Stimulated activated CD8-positive, alpha-beta memory T cell treated with anti-CD3 and anti-CD28 coated beads, Interleukin-12 subunit alpha, Interleukin-12 subunit beta, amount 100 ng/mL, for 4 hours (primary cell): ENCODE measurements around the gene MPDZ.
"Not testable (repeated sequence)": the region's sequence is repeated elsewhere in the genome, so short reads cannot be mapped to it uniquely, and the experiment has no call there.

Experiments used
- DNase-seq: peaks from one replicate; pipeline ENCODE4 v3.0.0-alpha.2; 2020; ENCODE audit warnings: low read depth

MPDZ gene

DNA sequence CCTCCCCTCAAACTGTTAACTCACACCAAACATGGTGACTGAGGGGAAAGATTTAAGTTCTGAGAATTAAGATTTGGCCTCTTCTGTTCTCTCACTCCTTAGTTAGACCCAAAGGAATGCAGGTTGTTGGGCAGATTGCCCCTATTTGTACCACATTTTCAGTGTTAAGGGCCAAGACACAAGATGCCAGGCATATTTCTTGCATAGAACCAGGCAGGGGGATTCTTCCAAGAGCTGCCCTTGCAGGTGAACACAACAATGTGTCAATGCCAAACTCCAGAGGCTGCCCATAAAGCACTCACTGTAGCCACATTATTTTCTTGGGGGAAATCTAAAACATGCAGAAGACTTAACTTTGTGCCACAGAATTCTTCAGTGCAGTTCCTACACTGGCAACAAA is 14.7 kb downstream of the MPDZ start:
- no peak for DNase-seq

DNA sequence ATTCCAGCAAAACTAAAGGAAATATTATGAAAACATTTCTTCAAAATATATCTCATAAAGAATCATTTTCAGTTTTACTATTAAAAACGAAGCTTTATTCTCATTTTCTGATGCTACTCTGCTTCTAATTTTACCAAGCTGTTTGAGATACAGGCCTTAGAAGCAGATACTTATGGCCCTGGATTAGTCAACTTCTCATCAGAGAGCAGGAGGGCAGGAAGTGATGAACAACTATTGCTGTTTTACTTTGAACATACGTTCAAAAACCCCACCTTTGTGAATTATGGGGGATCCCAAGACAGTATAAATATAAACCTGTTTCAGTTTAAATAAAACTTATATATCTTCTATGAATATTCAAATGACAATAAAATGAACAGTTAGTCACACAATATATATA is 16.0 kb downstream of the MPDZ start:
- no peak for DNase-seq

- DNase-seq, result no peak
Observed at GRCh38 chr9:13252852-13253251, 26.6 kb downstream of the MPDZ start.

DNA sequence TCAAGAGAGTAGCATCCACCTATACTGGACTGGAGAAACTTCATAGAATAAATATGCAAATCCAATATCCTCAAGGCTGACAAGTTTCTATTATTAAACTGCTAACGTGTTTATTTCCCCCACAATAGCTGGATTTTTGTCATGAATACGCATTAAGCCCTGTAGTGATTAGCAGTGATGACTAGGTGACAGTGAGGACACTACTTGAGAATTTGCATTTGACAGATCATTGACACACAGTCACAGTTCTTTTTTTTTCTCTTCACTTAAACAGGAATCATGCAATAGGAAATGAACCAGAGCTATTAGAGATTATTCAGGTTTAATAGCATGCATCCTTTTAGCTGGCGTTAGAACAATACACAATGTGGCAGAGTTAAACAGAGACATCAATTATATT is 35.3 kb downstream of the MPDZ start:
- DNase-seq, result no peak

DNA sequence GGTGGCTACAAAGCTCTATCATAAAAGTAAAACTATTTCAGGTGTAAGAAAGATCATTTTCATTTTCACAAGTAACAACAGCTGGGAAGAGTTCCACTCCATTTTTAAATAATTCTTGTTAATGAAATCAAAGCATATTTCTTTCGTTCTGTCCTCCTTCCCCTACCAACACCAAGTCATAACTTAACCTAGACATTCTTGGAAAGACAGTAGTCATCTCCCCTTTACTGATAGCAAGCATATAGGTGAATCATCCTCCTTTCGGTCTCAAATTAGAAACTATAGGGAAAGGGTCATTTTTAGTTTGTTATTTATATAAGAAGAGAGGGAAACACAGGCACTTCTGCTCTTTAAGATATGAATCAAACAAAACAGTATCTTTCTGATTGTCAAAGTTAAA is 38.2 kb downstream of the MPDZ start:
- no peak for DNase-seq

DNA sequence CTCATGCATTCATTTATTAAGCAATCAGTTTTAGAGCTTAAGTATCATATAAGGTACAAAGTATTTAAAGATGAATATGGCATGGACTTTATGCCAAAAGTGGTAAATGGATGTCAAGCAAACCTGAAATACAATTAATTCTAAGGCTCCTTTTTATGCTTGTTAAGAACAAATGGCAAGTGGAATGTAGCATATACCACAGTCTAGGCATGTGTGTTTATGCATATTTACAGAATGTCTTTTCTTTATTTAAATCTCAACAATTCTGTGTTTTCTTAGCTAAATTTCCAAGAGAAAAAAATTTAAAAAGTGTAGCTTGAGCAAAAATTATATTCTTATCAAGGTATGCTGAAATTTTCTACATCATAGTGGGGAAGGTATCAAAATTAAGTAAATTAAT is 39.8 kb downstream of the MPDZ start:
- DNase-seq, result no peak

GRCh38 chr9:13239208-13239607 is 40.3 kb downstream of the MPDZ start:
- no peak for DNase-seq

DNA sequence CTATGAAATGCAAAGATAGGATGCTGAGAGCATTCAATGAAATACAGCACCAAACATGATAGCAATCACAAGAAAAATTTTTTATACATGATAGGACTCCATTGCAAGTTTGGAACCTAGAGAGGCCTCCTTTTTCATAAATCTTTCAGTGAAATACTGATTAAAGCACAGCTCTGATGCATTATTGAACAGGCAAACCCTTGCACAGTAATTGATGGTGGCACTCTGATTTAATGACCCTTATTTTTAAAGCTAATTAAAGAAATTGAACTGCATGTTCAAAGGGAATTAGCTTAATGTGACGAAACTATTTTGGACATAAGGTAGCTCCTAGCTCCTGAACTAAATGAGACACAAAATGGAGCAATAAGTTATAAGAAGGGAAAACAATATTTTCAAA is 44.6 kb downstream of the MPDZ start:
- DNase-seq, result no peak

DNA sequence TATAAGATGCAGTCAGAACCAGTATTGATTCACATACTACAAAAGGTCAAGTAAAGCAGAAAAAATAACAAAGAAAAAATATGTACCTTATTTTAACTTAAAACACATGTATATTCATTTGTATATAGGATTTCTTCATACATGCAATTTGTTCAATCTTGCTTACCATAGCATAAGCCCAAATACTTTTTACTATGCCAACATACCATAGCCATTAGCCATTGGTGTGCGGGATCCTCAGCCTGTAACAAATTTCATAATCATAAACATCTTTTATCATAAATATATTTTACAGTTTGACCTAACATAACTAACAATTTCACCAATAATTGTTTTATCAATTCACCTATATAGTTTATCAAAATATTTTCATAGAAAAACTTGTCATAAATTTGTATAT is 51.1 kb downstream of the MPDZ start:
- DNase-seq, result no peak

DNA sequence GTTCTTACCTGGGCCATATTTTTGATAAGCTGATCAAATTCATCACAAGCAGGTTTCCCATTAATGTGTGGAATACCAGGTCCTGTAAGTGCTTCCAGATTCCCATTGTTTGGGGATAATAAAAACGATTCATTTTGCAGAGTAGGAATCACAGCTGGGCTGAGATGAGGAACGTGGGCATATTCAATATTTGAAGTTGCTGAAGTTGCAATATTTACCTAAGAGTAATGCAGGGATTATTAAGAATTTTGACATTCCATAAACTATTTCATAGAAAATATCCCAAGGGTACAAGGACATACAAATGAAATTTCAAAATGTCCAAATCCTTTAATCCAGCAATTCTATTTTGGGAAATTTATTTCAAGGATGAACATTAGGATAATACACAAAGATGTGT is 55.1 kb downstream of the MPDZ start:
- DNase-seq, result no peak

- not testable (repeated sequence) for DNase-seq
Observed at GRCh38 chr9:13222733-13223132, 56.8 kb downstream of the MPDZ start.

DNA sequence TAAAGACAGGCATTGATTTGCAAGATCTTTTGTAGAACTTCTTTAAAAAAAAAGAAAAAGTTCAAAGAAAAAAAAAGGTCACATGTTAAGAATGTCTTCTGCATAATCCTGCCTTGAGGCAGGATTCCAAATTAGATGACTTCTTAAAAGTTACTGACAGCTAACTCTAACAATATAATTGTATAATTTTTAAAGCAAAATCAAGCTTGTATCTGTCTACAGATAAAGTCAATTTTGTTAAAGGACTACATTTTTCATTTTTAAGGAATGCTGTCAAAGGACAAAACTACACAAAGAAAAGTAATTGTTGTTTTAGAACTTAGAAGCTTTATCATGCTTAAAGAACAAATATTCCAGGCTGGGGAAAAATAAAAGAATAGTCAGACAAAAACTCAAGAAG is 57.8 kb downstream of the MPDZ start:
- no peak for DNase-seq

DNA sequence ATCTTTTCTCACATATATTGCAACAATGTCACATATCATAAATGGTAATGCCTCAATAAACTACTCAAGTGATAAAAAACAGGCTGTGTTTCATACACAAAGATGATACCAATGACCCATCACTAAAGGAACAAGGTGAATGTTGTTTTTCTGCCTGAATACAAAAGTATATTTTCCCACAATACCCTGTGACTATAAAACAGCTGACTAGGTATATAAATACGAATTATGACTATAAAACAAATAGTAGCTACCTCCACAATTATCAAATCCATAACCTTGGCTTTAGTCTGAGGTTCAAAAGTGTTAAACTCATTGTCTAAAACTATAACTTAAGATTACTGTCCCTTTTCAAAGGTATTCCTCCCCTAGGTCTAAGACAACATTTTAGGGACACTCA is 58.7 kb downstream of the MPDZ start:
- DNase-seq, result no peak

DNA sequence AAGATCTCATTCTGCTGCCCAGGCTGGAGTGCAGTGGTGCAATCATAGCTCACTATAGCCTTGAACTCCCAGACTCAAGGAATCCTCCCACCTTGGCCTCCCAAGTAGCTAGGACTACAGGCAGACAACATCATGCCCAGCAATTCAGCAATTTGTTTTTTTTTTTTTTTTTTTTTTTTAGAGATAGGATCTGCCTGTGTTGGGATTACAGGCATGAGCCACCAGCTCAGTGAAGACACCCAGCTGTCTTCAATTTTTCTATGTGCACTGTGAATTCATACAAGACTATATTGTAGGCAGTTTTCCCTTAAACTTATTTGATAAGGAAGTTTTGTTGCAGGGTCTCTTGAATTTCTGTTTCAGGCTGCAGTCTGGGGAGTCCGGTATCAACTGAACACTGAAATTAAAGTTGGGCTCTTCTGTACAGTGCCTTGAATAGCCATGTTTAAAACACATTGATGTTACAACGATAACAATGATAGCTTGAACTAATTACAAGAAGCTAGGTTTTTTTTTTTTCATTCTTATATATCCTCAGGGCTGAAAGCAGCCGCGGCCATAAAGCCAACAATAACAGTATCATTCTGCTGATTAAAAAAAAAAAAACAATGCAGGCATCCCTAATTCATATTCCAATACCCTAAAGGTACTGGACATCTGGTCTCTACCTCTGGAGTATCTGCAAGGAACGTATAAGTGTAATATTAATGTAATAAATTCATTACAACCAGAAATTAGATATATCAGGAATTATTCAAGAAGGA is 63.5 kb downstream of the MPDZ start:
- DNase-seq, result no peak

GRCh38 chr9:13213998-13214397 is 65.5 kb downstream of the MPDZ start:
- DNase-seq, result no peak

DNA sequence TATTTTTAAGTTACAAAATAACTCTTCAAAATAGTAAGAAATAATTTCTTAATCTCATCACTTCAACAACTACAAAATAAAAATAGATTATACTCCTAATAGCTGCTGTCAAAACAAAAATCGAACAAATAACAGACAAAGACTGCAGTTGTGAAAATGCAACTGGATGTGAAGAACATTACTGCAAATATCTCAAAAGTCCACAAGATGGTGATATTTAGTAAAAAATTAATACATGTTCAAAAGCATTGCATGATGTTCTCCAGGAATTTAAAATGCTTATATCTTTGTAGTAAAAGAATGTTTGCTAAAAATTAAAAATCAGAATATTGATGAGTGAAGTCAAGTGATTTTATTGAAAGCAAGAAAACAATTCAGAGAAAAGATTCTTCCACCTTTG is 66.2 kb downstream of the MPDZ start:
- no peak for DNase-seq

GRCh38 chr9:13210306-13210705 is 69.2 kb downstream of the MPDZ start:
- no peak for DNase-seq

DNA sequence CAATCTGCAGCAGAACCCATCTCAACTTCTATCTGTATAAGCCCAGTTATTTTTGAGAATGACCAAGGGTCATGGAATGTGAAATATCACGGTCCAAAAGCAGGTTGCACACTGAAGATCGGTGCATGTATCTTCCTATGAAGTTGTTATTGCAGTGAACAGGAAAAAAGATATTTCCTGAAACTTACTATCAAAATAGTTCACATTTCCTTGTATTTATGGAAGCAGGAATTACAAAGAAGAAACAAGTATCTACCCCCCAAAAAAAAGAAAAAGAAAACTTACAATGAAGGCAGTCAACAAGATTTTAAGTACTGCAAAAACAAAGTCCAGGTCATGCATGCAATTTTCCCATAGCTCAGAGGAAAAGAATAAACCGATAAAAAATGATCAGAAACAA is 70.0 kb downstream of the MPDZ start:
- no peak for DNase-seq

DNA sequence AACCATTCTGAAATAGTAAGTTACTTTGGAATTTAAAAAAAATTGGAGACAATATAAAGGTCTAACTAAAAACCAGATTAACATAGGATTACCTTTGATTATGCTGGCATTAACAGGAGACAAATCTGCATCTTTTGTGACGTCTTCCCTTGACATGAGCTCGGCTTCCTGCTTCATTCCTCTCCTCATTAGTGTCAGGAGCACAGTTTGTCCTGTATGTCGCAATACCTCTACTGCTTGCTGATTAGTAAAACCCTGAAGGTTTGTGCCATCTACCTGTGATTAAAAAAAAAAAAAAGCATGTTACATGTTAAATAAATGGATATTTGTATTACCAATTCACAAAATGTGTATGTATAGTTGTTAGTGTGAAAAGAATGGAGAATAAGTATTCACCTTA is 73.7 kb downstream of the MPDZ start:
- no peak for DNase-seq

GRCh38 chr9:13190040-13190439 is 89.5 kb downstream of the MPDZ start:
- DNase-seq, result no peak

- no peak for DNase-seq
Observed at GRCh38 chr9:13189362-13189761, 90.1 kb downstream of the MPDZ start.

GRCh38 chr9:13186774-13187173 is 92.7 kb downstream of the MPDZ start:
- no peak for DNase-seq

- DNase-seq, result no peak
Observed at GRCh38 chr9:13186091-13186490, 93.4 kb downstream of the MPDZ start.

DNA sequence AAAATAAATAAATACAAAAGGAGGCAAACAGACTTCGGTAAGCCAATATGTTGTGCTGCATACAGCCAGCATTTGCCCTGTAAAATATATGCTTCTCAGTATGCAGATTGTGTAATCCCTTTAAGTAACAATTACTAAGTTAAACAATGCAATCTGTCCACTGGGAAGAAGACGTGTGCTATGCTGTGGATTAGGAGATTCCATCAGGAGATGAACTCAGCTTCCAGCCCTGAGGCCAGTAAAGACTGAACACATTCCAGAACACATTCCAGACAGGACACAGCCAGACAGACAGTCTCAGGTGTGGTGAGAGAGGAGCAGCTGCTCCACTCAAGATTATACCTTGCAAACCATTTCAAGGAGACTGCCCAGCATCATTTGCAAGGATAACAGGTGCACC is 97.8 kb downstream of the MPDZ start:
- DNase-seq, result no peak

DNA sequence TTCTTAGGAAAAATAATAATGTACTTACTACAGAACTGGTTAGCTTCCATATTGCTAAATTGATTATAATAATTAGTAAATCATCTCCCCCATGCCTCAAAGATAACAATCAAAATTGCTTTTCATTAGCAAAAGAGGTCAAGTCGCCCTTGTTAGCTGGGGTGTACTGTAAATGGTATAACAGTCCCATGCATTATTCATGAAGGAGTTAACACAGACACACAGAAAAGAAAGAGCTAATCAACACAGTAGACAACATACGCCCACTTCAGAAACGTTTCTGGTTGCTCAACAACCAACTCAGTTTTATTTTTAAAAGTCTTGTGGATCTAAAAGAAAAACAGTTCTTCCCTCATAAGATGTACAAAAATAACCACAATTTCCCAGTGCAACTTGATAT is 100.2 kb downstream of the MPDZ start:
- DNase-seq, result no peak
